Neural crest cell (in vitro differentiated cells): ENCODE data around the gene ESRRB. TPM values are rescaled to one million over a fixed set of nuclear protein-coding genes. Genes with fewer than 3 reads are reported as not detected.

Source experiments
- DNase-seq: peaks from one replicate; pipeline ENCODE4 v3.0.0; 2021; ENCODE audit warnings: low read depth, mixed read lengths, low spot score
- H3K27ac Mint-ChIP-seq: one replicate; pipeline ENCODE4 v1.8.0; 2021; ENCODE audit warnings: mild to moderate bottlenecking, mixed read lengths; ENCODE audit not compliant: unreplicated experiment
- H3K27me3 Mint-ChIP-seq: 2 replicates; pipeline ENCODE4 v1.8.0; 2021; ENCODE audit warnings: low read depth, mild to moderate bottlenecking, mixed read lengths
- H3K36me3 Mint-ChIP-seq: 2 replicates; pipeline ENCODE4 v1.8.0; 2021; ENCODE audit warnings: low read depth, mild to moderate bottlenecking, mixed read lengths
- H3K4me1 Mint-ChIP-seq: 2 replicates; pipeline ENCODE4 v1.8.0; 2021; ENCODE audit warnings: mixed read lengths
- H3K4me3 Mint-ChIP-seq: one replicate; pipeline ENCODE4 v1.8.0; 2021; ENCODE audit warnings: mild to moderate bottlenecking, mixed read lengths
- H3K9me3 Mint-ChIP-seq: 2 replicates; pipeline ENCODE4 v1.8.0; 2021; ENCODE audit warnings: mixed read lengths
- total RNA-seq: library from RNA; stranded (reverse); gene quantifications from 2 replicates; pipeline ENCODE4 v1.2.1, GENCODE V29; 2021
- TF ChIP-seq, protein P1 (sequence below): fragments of 200-600 bp; sonication (generic); conservative IDR thresholded peaks from 2 replicates; pipeline ENCODE4 v1.5.0; 2021; ENCODE audit warnings: antibody characterized with exemption, mild to moderate bottlenecking

The ESRRB gene
- total RNA-seq, 1 donor from 2014 or later = 0.28 TPM

GRCh38 chr14:76428611-76429010, 52.7 kb downstream of the ESRRB start:
- no peaks in the 10 kb centered on the region for H3K27me3 Mint-ChIP-seq
- no peak overlapping the region for H3K4me3 Mint-ChIP-seq
- DNase-seq = no peak
- no peak overlapping the region for H3K27ac Mint-ChIP-seq
- H3K9me3 Mint-ChIP-seq = no peaks in the 10 kb centered on the region
- no peaks in the 10 kb centered on the region for H3K36me3 Mint-ChIP-seq
- peaks cover 4% of the 10 kb centered on the region for H3K4me1 Mint-ChIP-seq
- TF ChIP-seq, protein P1, sequence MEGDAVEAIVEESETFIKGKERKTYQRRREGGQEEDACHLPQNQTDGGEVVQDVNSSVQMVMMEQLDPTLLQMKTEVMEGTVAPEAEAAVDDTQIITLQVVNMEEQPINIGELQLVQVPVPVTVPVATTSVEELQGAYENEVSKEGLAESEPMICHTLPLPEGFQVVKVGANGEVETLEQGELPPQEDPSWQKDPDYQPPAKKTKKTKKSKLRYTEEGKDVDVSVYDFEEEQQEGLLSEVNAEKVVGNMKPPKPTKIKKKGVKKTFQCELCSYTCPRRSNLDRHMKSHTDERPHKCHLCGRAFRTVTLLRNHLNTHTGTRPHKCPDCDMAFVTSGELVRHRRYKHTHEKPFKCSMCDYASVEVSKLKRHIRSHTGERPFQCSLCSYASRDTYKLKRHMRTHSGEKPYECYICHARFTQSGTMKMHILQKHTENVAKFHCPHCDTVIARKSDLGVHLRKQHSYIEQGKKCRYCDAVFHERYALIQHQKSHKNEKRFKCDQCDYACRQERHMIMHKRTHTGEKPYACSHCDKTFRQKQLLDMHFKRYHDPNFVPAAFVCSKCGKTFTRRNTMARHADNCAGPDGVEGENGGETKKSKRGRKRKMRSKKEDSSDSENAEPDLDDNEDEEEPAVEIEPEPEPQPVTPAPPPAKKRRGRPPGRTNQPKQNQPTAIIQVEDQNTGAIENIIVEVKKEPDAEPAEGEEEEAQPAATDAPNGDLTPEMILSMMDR = no peak

GRCh38 chr14:76430017-76430416, 54.1 kb downstream of the ESRRB start:
- Mint-ChIP-seq H3K9me3 (no peaks in the 10 kb centered on the region), H3K27me3 (no peaks in the 10 kb centered on the region), H3K4me3 (no peak overlapping the region), H3K36me3 (no peaks in the 10 kb centered on the region), H3K27ac (no peak overlapping the region), H3K4me1 (peaks cover 6% of the 10 kb centered on the region)
- TF ChIP-seq, protein P1 = no peak
- no peak for DNase-seq

GRCh38 chr14:76430475-76430980, 54.6 kb downstream of the ESRRB start:
- Mint-ChIP-seq H3K36me3 (no peaks in the 10 kb centered on the region), H3K4me1 (peaks cover 6% of the 10 kb centered on the region), H3K27ac (no peak overlapping the region), H3K9me3 (no peaks in the 10 kb centered on the region), H3K27me3 (no peaks in the 10 kb centered on the region), H3K4me3 (no peak overlapping the region)
- DNase-seq = no peak
- TF ChIP-seq, protein P1 = no peak

DNA sequence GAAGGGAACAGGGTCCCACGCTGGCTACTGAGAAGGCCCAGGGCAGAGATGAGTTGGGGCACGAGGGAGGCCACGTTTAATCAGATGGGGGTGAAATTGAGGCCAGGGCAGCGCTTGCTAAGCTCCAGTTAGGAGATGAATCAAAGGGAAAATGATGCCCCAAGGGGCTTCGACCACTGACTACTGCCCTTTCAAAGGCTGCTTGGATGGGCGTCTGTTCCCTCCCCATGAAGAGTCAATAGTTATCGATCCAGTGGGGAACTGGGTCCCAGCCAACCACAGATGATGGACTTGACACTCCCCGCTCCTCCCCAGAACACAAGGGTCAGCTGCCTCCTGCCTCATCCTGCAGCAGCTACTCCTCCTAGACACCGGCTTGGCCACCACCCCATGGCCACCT, 55.6 kb downstream of the ESRRB start:
- Mint-ChIP-seq H3K27ac (no peak overlapping the region), H3K27me3 (no peaks in the 10 kb centered on the region)
- DNase-seq = no peak

GRCh38 chr14:76432827-76433752, 57.2 kb downstream of the ESRRB start:
- TF ChIP-seq, protein P1 = no peak
- H3K36me3 Mint-ChIP-seq = no peaks in the 10 kb centered on the region
- no peak overlapping the region for H3K4me3 Mint-ChIP-seq
- no peak for DNase-seq
- no peak overlapping the region for H3K27ac Mint-ChIP-seq
- H3K27me3 Mint-ChIP-seq = no peaks in the 10 kb centered on the region
- no peaks in the 10 kb centered on the region for H3K9me3 Mint-ChIP-seq
- peaks cover 6% of the 10 kb centered on the region for H3K4me1 Mint-ChIP-seq

More for the DNA sequence above, 55.6 kb downstream of the ESRRB start:
- H3K4me3 Mint-ChIP-seq = no peak overlapping the region
- H3K36me3 Mint-ChIP-seq = no peaks in the 10 kb centered on the region
- H3K4me1 Mint-ChIP-seq = peaks cover 6% of the 10 kb centered on the region
- TF ChIP-seq, protein P1 = no peak
- no peaks in the 10 kb centered on the region for H3K9me3 Mint-ChIP-seq
